ENCODE results near the gene CUL9. TPM values are rescaled to one million over a fixed set of nuclear protein-coding genes. Genes with fewer than 3 reads are reported as not detected.

The CUL9 gene
- total RNA-seq, 4 donors from 2014 or later, result 31.0 to 52.6 (median 38.8) TPM

GRCh38 chr6:43143235-43144128 is 38.5 kb upstream of the CUL9 start:
- peak in 1 of 2 donors; percentile 34 for TF ChIP-seq POLR2A (IDR thresholded peaks at IDR 0.05)
- TF ChIP-seq, protein P1, sequence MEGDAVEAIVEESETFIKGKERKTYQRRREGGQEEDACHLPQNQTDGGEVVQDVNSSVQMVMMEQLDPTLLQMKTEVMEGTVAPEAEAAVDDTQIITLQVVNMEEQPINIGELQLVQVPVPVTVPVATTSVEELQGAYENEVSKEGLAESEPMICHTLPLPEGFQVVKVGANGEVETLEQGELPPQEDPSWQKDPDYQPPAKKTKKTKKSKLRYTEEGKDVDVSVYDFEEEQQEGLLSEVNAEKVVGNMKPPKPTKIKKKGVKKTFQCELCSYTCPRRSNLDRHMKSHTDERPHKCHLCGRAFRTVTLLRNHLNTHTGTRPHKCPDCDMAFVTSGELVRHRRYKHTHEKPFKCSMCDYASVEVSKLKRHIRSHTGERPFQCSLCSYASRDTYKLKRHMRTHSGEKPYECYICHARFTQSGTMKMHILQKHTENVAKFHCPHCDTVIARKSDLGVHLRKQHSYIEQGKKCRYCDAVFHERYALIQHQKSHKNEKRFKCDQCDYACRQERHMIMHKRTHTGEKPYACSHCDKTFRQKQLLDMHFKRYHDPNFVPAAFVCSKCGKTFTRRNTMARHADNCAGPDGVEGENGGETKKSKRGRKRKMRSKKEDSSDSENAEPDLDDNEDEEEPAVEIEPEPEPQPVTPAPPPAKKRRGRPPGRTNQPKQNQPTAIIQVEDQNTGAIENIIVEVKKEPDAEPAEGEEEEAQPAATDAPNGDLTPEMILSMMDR (IDR thresholded peaks at IDR 0.05), result peak; percentile 95 to 99 (median 98)
- Histone ChIP-seq H3K9me3 (no peaks in the 10 kb centered on the region), H3K36me3 (no peaks in the 10 kb centered on the region), H3K27ac (peak overlapping the region; percentile 54 to 60), H3K4me1 (peaks cover 0 to 9% of the 10 kb centered on the region in 2 donors), H3K4me3 (no peak overlapping the region), H3K27me3 (no peaks in the 10 kb centered on the region)
- intact Hi-C loops (cut with DNase I; ENCODE audit: low total_unique reads), result loop anchor here (5.0 kb wide), 1 partner anchor 241 kb away; no protein-coding TSS in a partner anchor
- peak; percentile 94 to 95 for DNase-seq

DNA sequence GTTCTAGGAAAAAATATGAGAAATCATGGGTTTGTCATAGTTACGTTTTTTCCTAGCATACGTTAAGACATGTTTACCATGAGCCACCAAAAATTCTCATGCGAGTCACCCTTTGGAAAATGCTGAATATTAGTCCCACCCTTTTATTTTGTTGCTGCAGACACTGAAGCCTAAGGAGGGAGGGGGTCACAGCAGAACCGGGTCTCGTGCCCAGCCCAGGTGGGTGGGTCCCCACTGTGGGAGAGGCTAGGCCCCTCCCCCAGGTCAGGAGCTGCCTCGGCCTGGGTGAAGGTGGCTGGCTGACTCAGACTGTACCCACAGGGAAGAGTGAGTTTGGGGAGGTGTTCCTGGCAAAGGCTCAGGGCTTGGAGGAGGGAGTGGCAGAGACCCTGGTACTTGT is 37.1 kb upstream of the CUL9 start:
- Histone ChIP-seq H3K27me3 (no peaks in the 10 kb centered on the region), H3K36me3 (no peaks in the 10 kb centered on the region)
- TF ChIP-seq, protein P1 (IDR thresholded peaks at IDR 0.05), result no peak
- TF ChIP-seq POLR2A (IDR thresholded peaks at IDR 0.05), result no peak

DNA sequence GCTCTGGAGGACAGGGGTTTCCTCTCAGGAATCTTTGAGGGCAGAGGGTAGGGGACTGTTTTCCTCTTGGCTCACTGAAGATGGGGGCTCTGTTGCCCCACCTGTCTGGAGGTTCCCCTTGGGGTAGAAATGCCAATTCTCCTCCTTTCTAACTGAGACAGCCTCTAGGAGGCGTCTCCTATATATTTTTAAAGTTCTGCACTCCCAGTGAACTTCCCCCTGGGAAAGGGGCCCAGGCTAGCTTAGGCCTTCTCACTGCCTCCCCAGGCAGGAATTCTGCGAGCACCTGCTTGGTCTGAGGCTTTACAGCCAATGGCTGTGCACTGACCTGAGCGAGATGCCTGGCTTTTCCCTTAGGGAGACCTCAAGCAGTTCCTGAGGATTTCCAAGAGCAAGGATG is 35.7 kb upstream of the CUL9 start:
- intact Hi-C loops (cut with DNase I; ENCODE audit: low total_unique reads), result no loop called here
- Histone ChIP-seq H3K9me3 (no peaks in the 10 kb centered on the region), H3K4me1 (peaks cover 0 to 9% of the 10 kb centered on the region in 2 donors), H3K27me3 (no peaks in the 10 kb centered on the region), H3K27ac (no peak overlapping the region), H3K36me3 (no peaks in the 10 kb centered on the region), H3K4me3 (no peak overlapping the region)
- no peak for DNase-seq
- TF ChIP-seq, protein P1 (IDR thresholded peaks at IDR 0.05), result no peak
- TF ChIP-seq POLR2A (IDR thresholded peaks at IDR 0.05), result no peak

More for the DNA sequence above, 37.1 kb upstream of the CUL9 start:
- intact Hi-C loops (cut with DNase I; ENCODE audit: low total_unique reads), result loop anchor here (5.0 kb wide), 1 partner anchor 243 kb away; no protein-coding TSS in a partner anchor
- no peak for DNase-seq
- Histone ChIP-seq H3K4me3 (no peak overlapping the region), H3K9me3 (no peaks in the 10 kb centered on the region), H3K27ac (no peak overlapping the region), H3K4me1 (peaks cover 0 to 9% of the 10 kb centered on the region in 2 donors)

- Histone ChIP-seq H3K4me1 (peaks cover 0 to 9% of the 10 kb centered on the region in 2 donors), H3K36me3 (no peaks in the 10 kb centered on the region), H3K27me3 (no peaks in the 10 kb centered on the region), H3K9me3 (no peaks in the 10 kb centered on the region), H3K4me3 (no peak overlapping the region), H3K27ac (no peak overlapping the region)
- DNase-seq, result no peak
- intact Hi-C loops (cut with DNase I; ENCODE audit: low total_unique reads), result no loop called here
- TF ChIP-seq, protein P1 (IDR thresholded peaks at IDR 0.05), result no peak
- TF ChIP-seq POLR2A (IDR thresholded peaks at IDR 0.05), result no peak
Measured at GRCh38 chr6:43146709-43147688, 35.0 kb upstream of the CUL9 start.
